Retinal pigment epithelial cell (primary cell): ENCODE measurements around the gene GALNS.
A peak's percentile ranks its signal among the peaks of the same experiment; 100 is the strongest.

Experiments used
- DNase-seq: peaks from one replicate; pipeline ENCODE4 v3.0.0-alpha.2; 2010; ENCODE audit warnings: low read depth
- H3K4me3 ChIP-seq: 2 replicates; pipeline ENCODE4 v1.5.1; 2011; ENCODE audit warnings: mild to moderate bottlenecking, low read length, control low read depth, moderate library complexity
- CTCF ChIP-seq: conservative IDR thresholded peaks from 2 replicates; pipeline ENCODE4 v1.5.1; 2011; ENCODE audit warnings: low read depth, low read length, control low read depth, inconsistent platforms

The GALNS gene

DNA sequence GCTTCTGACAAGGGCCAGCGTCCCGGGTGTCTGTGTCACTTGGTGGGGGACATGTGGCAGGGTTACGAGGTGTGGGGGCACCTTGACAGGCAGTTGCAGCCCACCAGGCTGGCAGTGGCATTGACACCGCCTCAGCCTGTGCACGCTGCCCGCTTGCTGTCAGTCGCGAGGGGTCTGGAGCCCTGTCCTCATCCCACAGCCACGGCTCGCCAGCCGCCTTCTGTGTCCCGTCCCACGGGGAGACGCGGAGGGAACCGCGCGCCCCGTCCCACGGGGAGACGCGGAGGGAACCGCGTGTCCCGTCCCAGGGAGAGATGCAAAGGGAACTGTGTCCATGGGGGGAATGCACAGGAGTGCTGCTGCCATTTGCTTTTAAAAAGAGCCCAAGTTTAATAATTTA, 6.2 kb upstream of the GALNS start:
- TF ChIP-seq CTCF: no peak
- H3K4me3 ChIP-seq: no peak overlapping the region
- DNase-seq: no peak

DNA sequence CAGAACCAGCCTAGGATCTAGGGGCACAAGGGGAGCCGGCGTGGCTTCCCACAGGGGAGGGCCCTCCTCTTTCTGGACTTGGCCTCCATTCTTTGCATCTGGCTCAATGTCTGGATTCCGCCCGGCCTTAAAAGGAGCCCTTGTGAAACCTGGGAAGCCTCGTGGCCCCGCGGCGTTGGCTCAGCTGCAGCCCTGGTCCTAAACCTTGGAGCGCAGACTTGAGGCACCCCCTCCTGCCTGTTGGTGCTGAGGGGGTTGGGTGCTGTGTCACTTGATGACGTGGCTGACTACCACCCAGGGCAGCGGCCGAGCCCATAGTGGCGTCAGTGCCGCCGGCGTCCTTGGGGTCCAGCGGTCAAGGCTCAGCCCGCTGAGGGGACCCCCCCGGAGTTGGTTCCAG, 4.6 kb upstream of the GALNS start:
- no peak for DNase-seq
- no peak for TF ChIP-seq CTCF
- no peak overlapping the region for H3K4me3 ChIP-seq

GRCh38 chr16:88859381-88860091, 2.8 kb upstream of the GALNS start:
- H3K4me3 ChIP-seq: no peak overlapping the region
- TF ChIP-seq CTCF: no peak
- no peak for DNase-seq

GRCh38 chr16:88857728-88858339, 1.1 kb upstream of the GALNS start:
- peak; percentile 48 for DNase-seq
- peak; percentile 89 for TF ChIP-seq CTCF
- peak overlapping the region; percentile 99 for H3K4me3 ChIP-seq

DNA sequence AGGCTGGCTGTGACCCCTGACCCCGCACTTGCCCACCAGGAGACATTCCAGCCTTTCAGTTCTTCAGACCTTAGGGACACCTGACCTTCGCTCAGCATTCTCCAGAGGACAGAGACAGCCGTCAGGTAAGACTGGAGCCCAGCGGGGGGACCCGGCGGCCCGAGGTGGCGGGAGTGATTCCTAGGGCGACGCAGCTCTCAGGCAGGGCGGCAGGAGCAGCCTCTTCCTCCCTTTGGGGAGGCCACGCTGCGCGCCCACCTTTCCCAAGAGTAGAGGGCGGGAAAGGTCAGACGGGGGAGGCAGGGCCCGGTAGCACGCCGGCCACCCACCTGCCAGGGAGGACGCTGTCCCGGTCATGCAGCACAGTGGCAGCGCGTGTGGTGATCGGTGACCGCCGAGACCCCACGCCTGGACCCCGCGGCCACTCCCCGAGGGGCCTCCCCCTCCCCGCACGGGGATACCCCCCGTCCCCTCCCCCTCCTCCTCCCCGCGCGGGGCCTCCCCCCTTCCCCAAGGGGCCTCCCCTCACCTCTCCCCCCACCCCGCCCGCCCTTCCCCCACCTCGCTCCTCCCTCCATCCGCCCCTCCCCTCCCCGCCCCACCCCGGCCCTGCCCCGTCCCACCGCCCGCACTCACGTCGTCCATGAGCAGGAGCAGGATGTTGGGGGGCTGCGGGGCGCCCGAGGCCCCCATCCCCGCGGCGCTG, 472 bp downstream of the GALNS start:
- no peak for TF ChIP-seq CTCF
- peak overlapping the region; percentile 62 for H3K4me3 ChIP-seq
- no peak for DNase-seq

- H3K4me3 ChIP-seq: peak overlapping the region; percentile 62
- TF ChIP-seq CTCF: no peak
- DNase-seq: no peak
Measured at GRCh38 chr16:88855736-88856121, 1.0 kb downstream of the GALNS start.

GRCh38 chr16:88855176-88855575, 1.6 kb downstream of the GALNS start:
- TF ChIP-seq CTCF: no peak
- no peak for DNase-seq
- H3K4me3 ChIP-seq: no peak overlapping the region
